ENCODE results near the gene SPATC1L. TPM values are rescaled to one million over a fixed set of nuclear protein-coding genes. Genes with fewer than 3 reads are reported as not detected.
A peak's percentile ranks its signal among the peaks of the same experiment; 100 is the strongest.

The SPATC1L gene
- polyA plus RNA-seq, 1 donor from 2014 or later, result 20.6 TPM

GRCh38 chr21:46136739-46137349, 47.4 kb downstream of the SPATC1L start:
- H3K79me2 ChIP-seq (replicated peaks; ENCODE audit: insufficient read depth, low read length), result no peaks in the 10 kb centered on the region
- H3F3A ChIP-seq (ENCODE audit: insufficient read depth, low read length, poor library complexity, severe bottlenecking), result no peaks in the 10 kb centered on the region
- H3K27ac ChIP-seq (ENCODE audit: low read length), result no peak overlapping the region
- no peaks in the 10 kb centered on the region for H4K20me1 ChIP-seq (ENCODE audit: insufficient read depth)
- no peaks in the 10 kb centered on the region for H3K9me3 ChIP-seq (ENCODE audit: low read length)
- no peaks in the 10 kb centered on the region for H3K9me2 ChIP-seq (ENCODE audit: insufficient read depth, low read length)
- peaks cover 15% of the 10 kb centered on the region for H3K27me3 ChIP-seq (ENCODE audit: insufficient read depth, low read depth, low read length)
- TF ChIP-seq EZH2 (IDR thresholded peaks at IDR 0.05; ENCODE audit: borderline replicate concordance, insufficient read depth, low read length, poor library complexity, severe bottlenecking), result no peak
- TF ChIP-seq TAF1 (IDR thresholded peaks at IDR 0.05; ENCODE audit: low read depth), result no peak
- TF ChIP-seq POLR2AphosphoS5 (IDR thresholded peaks at IDR 0.05), result no peak
- no peak for TF ChIP-seq RAD21 (conservative IDR thresholded peaks at IDR 0.05)
- no peak for TF ChIP-seq CTCF (IDR thresholded peaks at IDR 0.05; ENCODE audit: poor library complexity, severe bottlenecking)
- TF ChIP-seq MXI1 (conservative IDR thresholded peaks at IDR 0.05; ENCODE audit: poor library complexity, severe bottlenecking), result no peak
- TF ChIP-seq SMC3 (conservative IDR thresholded peaks at IDR 0.05; ENCODE audit: poor library complexity), result no peak
- no peak for TF ChIP-seq REST (IDR thresholded peaks at IDR 0.05; ENCODE audit: borderline replicate concordance)
- no peak for TF ChIP-seq EP300 (conservative IDR thresholded peaks at IDR 0.05; ENCODE audit: poor library complexity, severe bottlenecking)
- H2AFZ ChIP-seq (ENCODE audit: low read depth, low read length), result no peak overlapping the region
- no peak overlapping the region for H3K4me3 ChIP-seq (ENCODE audit: low read length)
- H3K36me3 ChIP-seq (ENCODE audit: insufficient read depth, low read length), result no peaks in the 10 kb centered on the region
- H3K4me2 ChIP-seq (ENCODE audit: low read length), result no peak overlapping the region
- H3K9ac ChIP-seq (ENCODE audit: low read length), result no peak overlapping the region

- Histone ChIP-seq H3K27ac (ENCODE audit: low read length) (peak overlapping the region; percentile 21), H3K4me3 (ENCODE audit: low read length) (no peak overlapping the region), H3K9me3 (ENCODE audit: low read length) (no peaks in the 10 kb centered on the region), H3K9ac (ENCODE audit: low read length) (no peak overlapping the region), H3K27me3 (ENCODE audit: insufficient read depth, low read depth, low read length) (peaks cover 6% of the 10 kb centered on the region), H4K20me1 (ENCODE audit: insufficient read depth) (no peaks in the 10 kb centered on the region), H3K36me3 (ENCODE audit: insufficient read depth, low read length) (no peaks in the 10 kb centered on the region), H2AFZ (ENCODE audit: low read depth, low read length) (no peak overlapping the region), H3K79me2 (replicated peaks; ENCODE audit: insufficient read depth, low read length) (no peaks in the 10 kb centered on the region), H3K9me2 (ENCODE audit: insufficient read depth, low read length) (no peaks in the 10 kb centered on the region), H3K4me2 (ENCODE audit: low read length) (no peak overlapping the region), H3F3A (ENCODE audit: insufficient read depth, low read length, poor library complexity, severe bottlenecking) (no peaks in the 10 kb centered on the region)
- peak; percentile 56 for TF ChIP-seq REST (IDR thresholded peaks at IDR 0.05; ENCODE audit: borderline replicate concordance)
- no peak for TF ChIP-seq TAF1 (IDR thresholded peaks at IDR 0.05; ENCODE audit: low read depth)
These were observed 48.4 kb downstream of the SPATC1L start for GRCh38 chr21:46135782-46136395.
